IgD-negative memory B cell (primary cell): ENCODE results near the gene GPC5. TPM values are rescaled to one million over a fixed set of nuclear protein-coding genes. Genes with fewer than 3 reads are reported as not detected.

ENCODE experiments used
- H3K27ac Mint-ChIP-seq, 3 donors: one replicate each; pipeline ENCODE4 v1.8.0; 2020 to 2022; ENCODE audit warnings: mild to moderate bottlenecking in 3 of 3, mixed read lengths in 3 of 3, moderate library complexity in 1 of 3
- H3K27me3 Mint-ChIP-seq: one replicate; pipeline ENCODE4 v1.8.0; 2021; ENCODE audit warnings: mixed read lengths
- H3K36me3 Mint-ChIP-seq: one replicate; pipeline ENCODE4 v1.8.0; 2020; ENCODE audit warnings: mild to moderate bottlenecking, mixed read lengths
- H3K4me1 Mint-ChIP-seq, 3 donors: one replicate each; pipeline ENCODE4 v1.8.0; 2020 to 2022; ENCODE audit warnings: mixed read lengths in 3 of 3, mild to moderate bottlenecking in 1 of 3
- H3K4me3 Mint-ChIP-seq, 4 donors: one replicate each; pipeline ENCODE4 v1.8.0; 2020 to 2022; ENCODE audit warnings: mild to moderate bottlenecking in 4 of 4, mixed read lengths in 4 of 4, moderate library complexity in 3 of 4
- H3K9me3 Mint-ChIP-seq, 3 donors: one replicate each; pipeline ENCODE4 v1.8.0; 2020 to 2021; ENCODE audit warnings: mixed read lengths in 3 of 3, mild to moderate bottlenecking in 1 of 3
- polyA plus RNA-seq: library from polyadenylated mRNA; unstranded; fragments of 300-500 nt; fragmentation: Illumina TruSeq; gene quantifications from one replicate; pipeline ENCODE4 v1.2.3, GENCODE V29; 2021

The GPC5 gene
- polyA plus RNA-seq, 1 donor from 2014 or later, result 0.24 TPM

- Mint-ChIP-seq H3K4me3 (no peak overlapping the region), H3K9me3 (no peaks in the 10 kb centered on the region), H3K27ac (no peak overlapping the region)
Observed at GRCh38 chr13:92074658-92075057, 676.2 kb downstream of the GPC5 start.

DNA sequence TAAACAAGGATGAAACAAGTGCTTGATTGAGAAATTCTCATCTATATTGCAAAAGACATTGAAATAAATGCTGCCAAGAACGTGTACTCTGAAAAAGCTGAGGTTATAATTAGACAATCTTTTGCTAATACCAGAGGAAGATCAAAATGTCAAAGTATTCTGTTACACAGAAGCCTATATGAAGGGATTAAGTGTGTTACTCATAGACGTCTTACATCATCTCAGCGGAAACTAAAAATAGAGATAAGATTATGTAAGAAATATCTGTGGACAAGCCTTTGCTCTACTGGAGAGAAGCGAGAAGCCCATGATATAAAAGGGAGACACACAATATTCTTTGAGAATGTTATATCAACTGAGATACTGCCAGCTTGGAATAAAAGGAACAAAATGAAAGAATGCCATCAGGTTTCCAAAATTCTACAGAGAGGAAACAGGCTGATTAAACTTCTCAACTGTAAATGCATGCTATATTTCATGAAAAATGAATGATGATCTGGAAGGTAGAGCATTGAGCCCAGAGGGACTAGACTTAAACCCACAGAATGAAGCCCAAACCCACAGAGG is 699.0 kb downstream of the GPC5 start:
- peaks cover 5 to 11% (median 5%) of the 10 kb centered on the region in 3 donors for H3K9me3 Mint-ChIP-seq
- H3K4me3 Mint-ChIP-seq, result no peak overlapping the region
- no peaks in the 10 kb centered on the region for H3K27me3 Mint-ChIP-seq
- H3K36me3 Mint-ChIP-seq, result no peaks in the 10 kb centered on the region
- H3K27ac Mint-ChIP-seq, result no peak overlapping the region
- H3K4me1 Mint-ChIP-seq, result no peaks in the 10 kb centered on the region

More at GRCh38 chr13:92074658-92075057, 676.2 kb downstream of the GPC5 start:
- no peaks in the 10 kb centered on the region for H3K27me3 Mint-ChIP-seq
- H3K4me1 Mint-ChIP-seq, result no peaks in the 10 kb centered on the region
- H3K36me3 Mint-ChIP-seq, result no peaks in the 10 kb centered on the region

GRCh38 chr13:92101801-92102200 is 703.4 kb downstream of the GPC5 start:
- Mint-ChIP-seq H3K4me3 (no peak overlapping the region), H3K36me3 (no peaks in the 10 kb centered on the region), H3K27ac (no peak overlapping the region), H3K4me1 (no peaks in the 10 kb centered on the region), H3K27me3 (no peaks in the 10 kb centered on the region), H3K9me3 (peaks cover 2 to 8% (median 5%) of the 10 kb centered on the region in 3 donors)

DNA sequence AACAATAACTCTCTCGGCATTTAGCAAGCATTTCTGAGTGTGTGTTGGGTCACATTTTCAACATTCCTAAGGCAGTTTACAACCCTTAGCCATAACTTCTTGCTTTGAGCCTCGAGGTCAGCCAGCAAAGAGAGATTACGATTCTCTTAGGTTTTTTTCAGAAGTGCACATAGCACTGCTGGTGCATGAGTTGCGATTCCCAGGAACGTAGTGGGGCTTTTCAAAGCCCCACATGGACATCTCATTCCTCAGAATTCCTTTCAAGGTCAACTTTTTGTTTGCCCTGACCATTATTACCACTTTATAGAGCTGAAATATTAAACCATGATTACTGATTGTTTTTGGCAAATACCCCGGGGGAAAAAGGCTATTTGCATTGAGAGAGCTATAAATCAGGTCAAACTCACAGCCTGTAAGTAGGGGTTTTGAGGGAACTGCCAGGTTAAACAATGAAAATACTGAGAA is 705.3 kb downstream of the GPC5 start:
- no peak overlapping the region for H3K4me3 Mint-ChIP-seq
- no peaks in the 10 kb centered on the region for H3K27me3 Mint-ChIP-seq
- H3K36me3 Mint-ChIP-seq, result no peaks in the 10 kb centered on the region
- H3K4me1 Mint-ChIP-seq, result no peaks in the 10 kb centered on the region
- no peak overlapping the region for H3K27ac Mint-ChIP-seq
- H3K9me3 Mint-ChIP-seq, result peaks cover 3 to 6% (median 5%) of the 10 kb centered on the region in 3 donors

DNA sequence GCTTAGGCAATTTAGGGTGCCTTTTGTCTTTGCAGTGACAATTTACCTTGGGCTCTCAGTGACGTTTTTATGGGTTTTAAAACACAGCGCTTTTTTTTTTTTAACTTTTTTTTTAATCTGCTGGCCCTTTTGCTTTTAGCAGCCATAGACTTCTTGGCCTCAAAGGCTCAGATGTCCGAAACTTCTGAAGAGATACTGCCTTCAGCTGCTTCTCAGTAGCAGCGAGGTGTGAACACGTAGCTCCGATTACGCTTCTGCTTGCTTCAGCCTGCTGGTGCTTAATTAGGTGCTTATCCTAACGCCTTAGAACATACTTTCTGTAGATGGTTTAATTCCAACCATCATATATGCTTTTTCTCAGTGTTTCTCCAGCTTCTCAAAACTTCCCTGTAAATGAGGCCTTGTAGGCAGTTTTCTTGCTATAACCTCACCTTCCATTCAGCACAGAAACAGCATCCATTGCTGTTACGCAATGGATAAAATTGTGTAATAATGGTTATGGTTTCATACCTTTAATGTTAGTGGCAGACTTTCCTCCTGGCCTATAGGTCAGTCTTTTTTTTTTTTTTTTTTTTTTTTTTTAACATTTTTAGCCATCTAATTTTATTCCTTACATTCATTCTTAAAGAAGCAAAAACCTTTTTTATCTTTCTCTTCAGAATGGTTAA is 723.9 kb downstream of the GPC5 start:
- no peaks in the 10 kb centered on the region for H3K4me1 Mint-ChIP-seq
- no peak overlapping the region for H3K27ac Mint-ChIP-seq
- no peaks in the 10 kb centered on the region for H3K27me3 Mint-ChIP-seq
- peaks cover 3% of the 10 kb centered on the region for H3K36me3 Mint-ChIP-seq
- H3K4me3 Mint-ChIP-seq, result no peak overlapping the region
- peaks cover 2 to 8% (median 4%) of the 10 kb centered on the region in 3 donors for H3K9me3 Mint-ChIP-seq

GRCh38 chr13:92126399-92126798 is 728.0 kb downstream of the GPC5 start:
- H3K4me1 Mint-ChIP-seq, result no peaks in the 10 kb centered on the region
- H3K36me3 Mint-ChIP-seq, result no peaks in the 10 kb centered on the region
- H3K27me3 Mint-ChIP-seq, result no peaks in the 10 kb centered on the region
- H3K4me3 Mint-ChIP-seq, result no peak overlapping the region
- no peak overlapping the region for H3K27ac Mint-ChIP-seq
- H3K9me3 Mint-ChIP-seq, result peaks cover 0 to 4% (median 2%) of the 10 kb centered on the region in 3 donors

- Mint-ChIP-seq H3K4me1 (no peaks in the 10 kb centered on the region), H3K9me3 (peaks cover 0 to 9% (median 6%) of the 10 kb centered on the region in 3 donors), H3K27me3 (no peaks in the 10 kb centered on the region), H3K36me3 (no peaks in the 10 kb centered on the region), H3K27ac (no peak overlapping the region), H3K4me3 (no peak overlapping the region)
Observed at GRCh38 chr13:92135509-92135908, 737.1 kb downstream of the GPC5 start.

- Mint-ChIP-seq H3K27ac (no peak overlapping the region), H3K27me3 (no peaks in the 10 kb centered on the region), H3K36me3 (no peaks in the 10 kb centered on the region), H3K4me1 (no peaks in the 10 kb centered on the region), H3K9me3 (peaks cover 0 to 9% (median 8%) of the 10 kb centered on the region in 3 donors), H3K4me3 (no peak overlapping the region)
Observed at GRCh38 chr13:92136449-92137155, 738.2 kb downstream of the GPC5 start.

DNA sequence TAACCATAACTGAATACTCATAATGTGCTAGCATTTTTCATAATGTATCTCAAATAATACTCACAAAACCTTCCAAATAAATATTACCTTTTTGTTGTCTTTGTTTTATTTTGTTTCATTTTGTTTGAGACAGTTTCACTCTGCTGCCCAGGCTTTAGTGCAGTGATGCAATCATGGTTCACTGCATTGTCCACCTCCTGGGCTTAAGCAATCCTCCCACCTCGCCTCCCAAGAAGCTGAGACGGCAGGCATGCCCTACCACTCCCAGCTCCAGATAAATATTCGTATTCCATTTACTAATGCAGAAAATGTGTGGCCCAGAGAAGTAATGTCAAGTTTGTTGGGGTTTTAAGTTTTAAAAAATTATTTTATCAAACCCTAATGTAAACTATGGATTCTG is 739.1 kb downstream of the GPC5 start:
- no peaks in the 10 kb centered on the region for H3K27me3 Mint-ChIP-seq
- H3K27ac Mint-ChIP-seq, result no peak overlapping the region
- H3K4me3 Mint-ChIP-seq, result no peak overlapping the region
- peaks cover 0 to 9% (median 8%) of the 10 kb centered on the region in 3 donors for H3K9me3 Mint-ChIP-seq
- H3K4me1 Mint-ChIP-seq, result no peaks in the 10 kb centered on the region
- H3K36me3 Mint-ChIP-seq, result no peaks in the 10 kb centered on the region

GRCh38 chr13:92143766-92144165 is 745.3 kb downstream of the GPC5 start:
- H3K9me3 Mint-ChIP-seq, result peaks cover 0 to 3% (median 2%) of the 10 kb centered on the region in 3 donors
- H3K27me3 Mint-ChIP-seq, result no peaks in the 10 kb centered on the region
- no peaks in the 10 kb centered on the region for H3K4me1 Mint-ChIP-seq
- H3K27ac Mint-ChIP-seq, result no peak overlapping the region
- no peaks in the 10 kb centered on the region for H3K36me3 Mint-ChIP-seq
- H3K4me3 Mint-ChIP-seq, result no peak overlapping the region

DNA sequence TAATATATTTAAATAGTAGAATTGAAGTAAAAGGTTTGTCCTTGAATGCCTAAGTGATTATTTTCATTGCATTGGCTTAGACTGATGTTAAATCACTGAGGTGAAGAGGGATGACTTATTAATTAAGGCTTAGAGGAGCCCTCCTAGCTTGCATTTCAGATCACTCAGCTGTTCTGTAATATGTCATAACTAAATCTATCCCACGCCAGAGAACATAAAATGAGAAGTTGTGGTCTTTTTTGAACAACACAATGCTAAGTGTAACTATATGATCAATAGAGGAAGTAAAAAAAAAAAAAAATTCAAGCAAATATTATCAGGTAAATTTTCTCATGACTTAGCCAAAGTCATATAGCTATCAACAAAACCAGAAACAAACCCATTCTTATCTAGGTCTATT is 752.2 kb downstream of the GPC5 start:
- Mint-ChIP-seq H3K27ac (no peak overlapping the region), H3K36me3 (no peaks in the 10 kb centered on the region), H3K27me3 (no peaks in the 10 kb centered on the region), H3K9me3 (peaks cover 0 to 3% (median 0%) of the 10 kb centered on the region in 3 donors), H3K4me3 (peak overlapping the region in 1 of 4 donors; percentile 13), H3K4me1 (no peaks in the 10 kb centered on the region)

DNA sequence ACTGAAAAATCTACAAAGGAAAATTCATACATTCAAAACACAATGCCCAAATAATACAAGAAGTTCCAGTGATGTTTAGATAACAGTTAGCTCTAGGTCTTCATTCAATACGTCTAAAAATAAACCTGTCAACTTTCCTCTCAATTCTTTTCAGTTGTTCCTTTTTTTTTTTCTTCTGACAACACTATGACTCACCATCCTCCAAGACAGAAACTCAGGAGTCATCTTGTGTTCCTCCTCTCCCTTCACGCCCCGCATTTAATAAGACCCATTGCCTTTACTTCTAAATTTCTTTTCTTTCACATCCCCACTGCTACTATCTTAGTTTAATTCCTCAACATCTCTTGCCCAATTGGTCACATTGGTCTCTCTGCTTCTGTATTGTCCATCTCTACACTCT is 759.9 kb downstream of the GPC5 start:
- no peaks in the 10 kb centered on the region for H3K27me3 Mint-ChIP-seq
- peaks cover 0 to 4% (median 0%) of the 10 kb centered on the region in 3 donors for H3K9me3 Mint-ChIP-seq
- H3K4me3 Mint-ChIP-seq, result no peak overlapping the region
- no peaks in the 10 kb centered on the region for H3K36me3 Mint-ChIP-seq
- no peak overlapping the region for H3K27ac Mint-ChIP-seq
- no peaks in the 10 kb centered on the region for H3K4me1 Mint-ChIP-seq

DNA sequence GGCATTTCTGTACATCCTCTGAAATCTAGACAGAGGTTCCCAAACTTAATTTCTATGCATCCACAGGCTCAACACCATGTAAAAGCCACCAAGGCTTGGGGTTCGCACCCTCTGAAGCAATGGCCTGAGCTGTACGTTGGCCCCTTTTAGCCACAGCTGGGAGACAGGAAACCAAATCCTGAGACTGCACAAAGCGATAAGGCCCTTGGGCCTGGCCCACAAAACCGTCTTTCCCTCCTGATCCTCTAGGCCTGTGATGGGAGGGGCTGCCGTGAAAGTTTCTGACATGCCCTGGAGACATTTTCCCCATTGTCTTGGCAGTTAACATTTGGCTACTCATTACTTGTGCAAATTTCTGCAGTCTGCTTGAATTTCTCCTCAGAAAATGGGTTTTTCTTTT is 766.4 kb downstream of the GPC5 start:
- H3K36me3 Mint-ChIP-seq, result no peaks in the 10 kb centered on the region
- no peaks in the 10 kb centered on the region for H3K27me3 Mint-ChIP-seq
- H3K27ac Mint-ChIP-seq, result no peak overlapping the region
- peaks cover 0 to 1% (median 0%) of the 10 kb centered on the region in 3 donors for H3K4me1 Mint-ChIP-seq
- H3K9me3 Mint-ChIP-seq, result peaks cover 0 to 7% (median 4%) of the 10 kb centered on the region in 3 donors
- H3K4me3 Mint-ChIP-seq, result no peak overlapping the region

- Mint-ChIP-seq H3K27ac (no peak overlapping the region), H3K9me3 (peaks cover 0 to 2% (median 0%) of the 10 kb centered on the region in 3 donors), H3K4me1 (no peaks in the 10 kb centered on the region), H3K36me3 (no peaks in the 10 kb centered on the region), H3K4me3 (no peak overlapping the region), H3K27me3 (no peaks in the 10 kb centered on the region)
Observed at GRCh38 chr13:92172191-92172590, 773.8 kb downstream of the GPC5 start.

DNA sequence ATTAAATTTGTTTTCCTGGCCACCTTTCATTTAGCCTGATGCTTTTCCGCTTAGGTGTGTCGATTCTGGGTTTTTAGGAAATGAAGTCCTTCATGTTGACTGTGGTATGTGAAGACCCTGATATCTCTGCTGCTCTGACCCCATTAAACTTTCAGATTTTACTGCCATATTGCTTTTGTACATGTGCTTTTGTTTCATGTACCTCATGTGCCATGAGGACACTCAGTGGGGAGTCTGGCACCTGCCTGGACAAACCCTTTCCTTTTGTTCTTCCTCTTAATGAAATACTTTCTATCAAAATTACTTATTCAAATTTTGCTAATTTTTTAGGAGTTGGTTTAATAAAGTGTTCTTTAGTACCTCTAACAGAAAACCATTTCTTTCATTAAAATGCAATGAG is 774.8 kb downstream of the GPC5 start:
- no peak overlapping the region for H3K27ac Mint-ChIP-seq
- H3K4me3 Mint-ChIP-seq, result no peak overlapping the region
- H3K27me3 Mint-ChIP-seq, result no peaks in the 10 kb centered on the region

More for the DNA sequence above, 774.8 kb downstream of the GPC5 start:
- peaks cover 0 to 2% (median 0%) of the 10 kb centered on the region in 3 donors for H3K9me3 Mint-ChIP-seq
- H3K36me3 Mint-ChIP-seq, result no peaks in the 10 kb centered on the region
- no peaks in the 10 kb centered on the region for H3K4me1 Mint-ChIP-seq
